HG03439 (cell line): ENCODE measurements around the gene SUPT3H.
"Not testable (repeated sequence)": the region's sequence is repeated elsewhere in the genome, so short reads cannot be mapped to it uniquely, and the experiment has no call there.

Experiments
- ATAC-seq: cut with Tn5 transposase; IDR thresholded peaks from one replicate; pipeline ENCODE4 v1.9.1; 2021; ENCODE audit warnings: mild to moderate bottlenecking, moderate library complexity; ENCODE audit not compliant: unreplicated experiment

Gene SUPT3H

GRCh38 chr6:44920952-44921491 lies 456.7 kb downstream of the SUPT3H start:
- ATAC-seq = no peak

GRCh38 chr6:44918671-44919296 lies 458.9 kb downstream of the SUPT3H start:
- no peak for ATAC-seq

GRCh38 chr6:44917430-44917829 lies 460.3 kb downstream of the SUPT3H start:
- ATAC-seq = no peak

GRCh38 chr6:44915111-44915510 lies 462.6 kb downstream of the SUPT3H start:
- no peak for ATAC-seq

GRCh38 chr6:44914141-44914540 lies 463.6 kb downstream of the SUPT3H start:
- ATAC-seq = no peak

- ATAC-seq = no peak
Observed at GRCh38 chr6:44906761-44907160, 471.0 kb downstream of the SUPT3H start.

- ATAC-seq = not testable (repeated sequence)
Observed at GRCh38 chr6:44900358-44900757, 477.4 kb downstream of the SUPT3H start.

GRCh38 chr6:44898296-44898930 lies 479.3 kb downstream of the SUPT3H start:
- ATAC-seq = no peak

GRCh38 chr6:44897316-44897715 lies 480.4 kb downstream of the SUPT3H start:
- no peak for ATAC-seq

- ATAC-seq = no peak
Observed at GRCh38 chr6:44896701-44897100, 481.0 kb downstream of the SUPT3H start.

- no peak for ATAC-seq
Observed at GRCh38 chr6:44892579-44892978, 485.2 kb downstream of the SUPT3H start.

- not testable (repeated sequence) for ATAC-seq
Observed at GRCh38 chr6:44879071-44879470, 498.7 kb downstream of the SUPT3H start.

- ATAC-seq = not testable (repeated sequence)
Observed at GRCh38 chr6:44876638-44877037, 501.1 kb downstream of the SUPT3H start.

- ATAC-seq = peak; percentile 79
Observed at GRCh38 chr6:44869321-44869897, 508.3 kb downstream of the SUPT3H start.

- ATAC-seq = peak; percentile 19
Observed at GRCh38 chr6:44868910-44869309, 508.8 kb downstream of the SUPT3H start.

GRCh38 chr6:44868335-44868668 lies 509.4 kb downstream of the SUPT3H start:
- ATAC-seq = no peak

GRCh38 chr6:44867571-44868334 lies 510.0 kb downstream of the SUPT3H start:
- no peak for ATAC-seq

- not testable (repeated sequence) for ATAC-seq
Observed at GRCh38 chr6:44865184-44865583, 512.5 kb downstream of the SUPT3H start.

GRCh38 chr6:44859901-44860410 lies 517.8 kb downstream of the SUPT3H start:
- ATAC-seq = no peak

GRCh38 chr6:44858998-44859397 lies 518.7 kb downstream of the SUPT3H start:
- no peak for ATAC-seq

- no peak for ATAC-seq
Observed at GRCh38 chr6:44856479-44856878, 521.3 kb downstream of the SUPT3H start.
